ENCODE measurements around the gene UPP2. TPM values are rescaled to one million over a fixed set of nuclear protein-coding genes. Genes with fewer than 3 reads are reported as not detected.

Gene UPP2
- total RNA-seq, 4 donors from 2014 or later = not detected

DNA sequence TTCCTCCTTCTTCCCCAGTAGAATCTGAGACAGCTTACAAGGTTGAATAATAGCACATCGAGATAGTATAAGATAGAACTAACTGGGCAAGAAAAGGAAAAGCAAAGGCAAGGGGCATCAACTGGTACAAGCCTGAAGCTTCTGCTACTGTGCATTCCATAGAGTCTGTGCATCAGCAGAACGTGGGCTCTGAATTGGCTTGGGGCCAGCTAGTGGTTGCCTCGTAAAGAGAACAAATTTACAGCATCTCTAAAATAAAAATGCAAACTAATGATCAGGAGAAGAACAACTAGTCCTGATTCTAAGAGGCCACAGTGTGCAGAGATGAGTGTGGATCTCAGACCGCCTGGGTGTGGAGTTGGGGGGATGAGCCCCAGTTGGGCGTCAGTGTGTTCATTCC is 36.6 kb downstream of the UPP2 start:
- no peak overlapping the region for H3K4me3 ChIP-seq
- 42 to 48% methylated on average over 5 of the region's 5 CpGs for WGBS, 2 donors
- H3K27me3 ChIP-seq = no peaks in the 10 kb centered on the region
- H3K9me3 ChIP-seq = no peaks in the 10 kb centered on the region
- no peak for DNase-seq (ENCODE audit: low spot score in 2 of 2)
- no peaks in the 10 kb centered on the region for H3K36me3 ChIP-seq
- H3K27ac ChIP-seq = no peak overlapping the region
- H3K4me1 ChIP-seq = no peaks in the 10 kb centered on the region
- TF ChIP-seq EP300 (IDR thresholded peaks at IDR 0.05) = no peak

DNA sequence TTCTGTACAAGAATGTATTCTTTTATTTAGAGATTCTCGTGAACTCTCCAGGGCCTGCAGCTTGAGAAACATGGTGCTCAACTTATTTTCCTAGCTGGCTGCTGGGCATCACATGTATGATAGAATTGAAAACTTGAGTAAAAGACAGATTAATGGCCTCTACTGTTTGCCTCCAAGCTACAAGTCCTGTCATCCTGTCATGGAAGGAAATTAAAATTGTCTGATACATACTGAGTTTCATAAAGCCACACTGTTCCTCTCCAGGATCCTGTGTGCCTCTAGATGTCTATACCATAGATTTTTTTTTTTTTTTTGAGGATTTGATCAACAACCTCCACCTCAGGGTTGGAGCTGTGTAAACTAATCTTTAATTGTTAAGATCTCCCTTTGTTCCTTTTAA is 38.5 kb downstream of the UPP2 start:
- Histone ChIP-seq H3K4me3 (no peak overlapping the region), H3K27me3 (no peaks in the 10 kb centered on the region), H3K27ac (no peak overlapping the region), H3K4me1 (no peaks in the 10 kb centered on the region), H3K9me3 (no peaks in the 10 kb centered on the region), H3K36me3 (no peaks in the 10 kb centered on the region)
- WGBS, 2 donors = 81 to 88% methylated on average over 1 of the region's 1 CpG
- TF ChIP-seq EP300 (IDR thresholded peaks at IDR 0.05) (no peak), POLR2A (IDR thresholded peaks at IDR 0.05) (no peak)
- TF ChIP-seq, protein P1, sequence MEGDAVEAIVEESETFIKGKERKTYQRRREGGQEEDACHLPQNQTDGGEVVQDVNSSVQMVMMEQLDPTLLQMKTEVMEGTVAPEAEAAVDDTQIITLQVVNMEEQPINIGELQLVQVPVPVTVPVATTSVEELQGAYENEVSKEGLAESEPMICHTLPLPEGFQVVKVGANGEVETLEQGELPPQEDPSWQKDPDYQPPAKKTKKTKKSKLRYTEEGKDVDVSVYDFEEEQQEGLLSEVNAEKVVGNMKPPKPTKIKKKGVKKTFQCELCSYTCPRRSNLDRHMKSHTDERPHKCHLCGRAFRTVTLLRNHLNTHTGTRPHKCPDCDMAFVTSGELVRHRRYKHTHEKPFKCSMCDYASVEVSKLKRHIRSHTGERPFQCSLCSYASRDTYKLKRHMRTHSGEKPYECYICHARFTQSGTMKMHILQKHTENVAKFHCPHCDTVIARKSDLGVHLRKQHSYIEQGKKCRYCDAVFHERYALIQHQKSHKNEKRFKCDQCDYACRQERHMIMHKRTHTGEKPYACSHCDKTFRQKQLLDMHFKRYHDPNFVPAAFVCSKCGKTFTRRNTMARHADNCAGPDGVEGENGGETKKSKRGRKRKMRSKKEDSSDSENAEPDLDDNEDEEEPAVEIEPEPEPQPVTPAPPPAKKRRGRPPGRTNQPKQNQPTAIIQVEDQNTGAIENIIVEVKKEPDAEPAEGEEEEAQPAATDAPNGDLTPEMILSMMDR (IDR thresholded peaks at IDR 0.05) = no peak
- DNase-seq (ENCODE audit: low spot score in 2 of 2) = no peak

DNA sequence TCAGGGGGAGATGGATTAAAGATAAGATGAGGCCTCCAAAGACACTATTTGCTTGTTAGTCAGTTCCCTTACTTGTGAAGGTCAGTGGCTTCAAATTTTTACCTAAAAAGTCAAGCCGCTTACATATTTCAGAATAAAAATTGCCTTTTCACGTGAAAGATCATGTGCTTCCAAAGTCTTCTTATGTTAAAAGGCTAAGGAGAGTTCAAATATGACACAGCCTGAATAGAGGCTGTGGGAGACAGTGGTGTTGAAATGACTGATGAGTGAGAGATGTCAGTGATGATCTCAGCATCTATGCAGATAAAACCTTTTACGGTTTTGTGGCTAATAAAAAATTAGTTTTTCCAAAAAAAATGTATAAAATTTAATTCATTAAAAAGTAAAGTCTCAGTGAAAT is 40.5 kb downstream of the UPP2 start:
- WGBS, 2 donors = 86 to 87% methylated on average over 3 of the region's 3 CpGs
- Histone ChIP-seq H3K4me3 (no peak overlapping the region), H3K36me3 (no peaks in the 10 kb centered on the region), H3K9me3 (peaks cover 0 to 10% (median 0%) of the 10 kb centered on the region in 4 donors), H3K4me1 (no peaks in the 10 kb centered on the region), H3K27ac (no peak overlapping the region), H3K27me3 (no peaks in the 10 kb centered on the region)
- DNase-seq (ENCODE audit: low spot score in 2 of 2) = no peak
- TF ChIP-seq POLR2A (IDR thresholded peaks at IDR 0.05) = no peak
- no peak for TF ChIP-seq EP300 (IDR thresholded peaks at IDR 0.05)
- TF ChIP-seq, protein P1 (IDR thresholded peaks at IDR 0.05) = no peak

DNA sequence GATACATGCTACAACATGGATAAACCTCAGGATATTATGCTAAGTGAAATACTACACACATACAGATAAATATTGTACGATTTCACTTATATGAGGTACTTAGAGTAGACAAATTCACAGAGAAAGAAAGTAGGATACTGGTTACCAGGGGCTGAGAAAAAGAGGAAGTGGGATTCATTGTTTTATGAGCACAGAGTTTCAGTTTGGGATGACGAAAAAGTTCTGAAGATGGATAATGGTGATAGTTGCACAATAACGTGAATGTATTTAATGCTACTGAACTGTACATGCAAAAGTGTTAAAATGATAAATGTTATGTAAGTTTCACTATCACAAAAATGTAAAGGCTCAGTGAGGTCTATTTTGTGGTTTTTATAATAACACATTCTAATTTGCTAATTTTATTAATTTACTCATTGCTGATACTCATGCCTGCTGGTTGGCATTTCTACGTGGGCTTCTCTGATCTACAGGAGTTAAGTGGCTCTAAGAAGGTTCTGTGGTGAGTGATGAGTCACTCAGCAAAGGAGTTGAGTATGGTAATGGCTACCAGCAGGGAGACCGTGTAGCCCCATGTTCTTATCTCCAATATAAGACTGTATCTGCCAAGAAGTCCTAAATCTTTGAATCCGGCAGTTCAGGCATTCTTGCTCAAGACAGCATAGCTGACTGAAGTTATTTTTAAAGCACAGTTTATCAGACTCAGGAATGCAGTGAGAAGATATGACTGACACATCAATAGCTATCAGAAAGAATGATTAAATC is 41.1 kb downstream of the UPP2 start:
- WGBS, 2 donors = 78% methylated on average over 6 of the region's 6 CpGs
- no peaks in the 10 kb centered on the region for H3K36me3 ChIP-seq
- TF ChIP-seq, protein P1 (IDR thresholded peaks at IDR 0.05) = no peak
- TF ChIP-seq POLR2A (IDR thresholded peaks at IDR 0.05) = no peak
- no peak for TF ChIP-seq EP300 (IDR thresholded peaks at IDR 0.05)
- no peaks in the 10 kb centered on the region for H3K4me1 ChIP-seq
- no peak for DNase-seq (ENCODE audit: low spot score in 2 of 2)
- no peak overlapping the region for H3K4me3 ChIP-seq
- H3K27me3 ChIP-seq = no peaks in the 10 kb centered on the region
- H3K9me3 ChIP-seq = peaks cover 0 to 10% (median 0%) of the 10 kb centered on the region in 4 donors
- H3K27ac ChIP-seq = no peak overlapping the region

DNA sequence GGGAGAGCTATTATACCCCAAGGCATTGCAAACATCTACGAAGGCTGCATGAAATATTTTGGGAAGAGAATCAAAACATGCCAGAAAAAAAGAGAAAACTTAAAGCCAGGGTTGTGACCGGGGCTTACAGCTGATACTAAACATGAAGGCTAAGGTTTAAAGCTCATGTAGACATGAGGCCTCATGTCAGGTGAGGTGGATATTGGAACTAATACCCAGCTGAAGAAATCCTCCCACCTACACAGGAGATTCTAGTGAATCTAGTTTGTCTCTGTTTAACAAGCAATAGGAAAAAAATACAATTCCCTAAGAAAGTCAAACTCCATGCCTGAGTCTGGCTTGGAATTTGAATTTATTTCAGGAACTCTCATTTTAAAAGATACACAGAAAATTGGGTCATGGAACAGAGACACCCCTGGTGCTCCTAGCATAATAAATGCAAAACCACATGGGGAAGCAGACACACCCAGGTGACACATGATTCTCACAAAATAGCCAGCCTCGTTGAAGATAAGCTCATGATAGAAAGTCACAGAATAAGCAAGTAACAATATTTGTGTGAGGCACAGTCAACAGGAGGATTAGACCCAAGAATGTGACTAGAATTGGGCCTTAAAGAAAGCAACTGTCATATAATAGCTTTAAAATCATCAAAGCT is 42.2 kb downstream of the UPP2 start:
- DNase-seq (ENCODE audit: low spot score in 2 of 2) = no peak
- WGBS, 2 donors = 47 to 53% methylated on average over 3 of the region's 3 CpGs
- Histone ChIP-seq H3K4me1 (no peaks in the 10 kb centered on the region), H3K4me3 (no peak overlapping the region), H3K27ac (no peak overlapping the region), H3K36me3 (no peaks in the 10 kb centered on the region), H3K9me3 (peaks cover 0 to 10% (median 0%) of the 10 kb centered on the region in 4 donors), H3K27me3 (no peaks in the 10 kb centered on the region)
- TF ChIP-seq EP300 (IDR thresholded peaks at IDR 0.05) (no peak), POLR2A (IDR thresholded peaks at IDR 0.05) (no peak)
- TF ChIP-seq, protein P1 (IDR thresholded peaks at IDR 0.05) = no peak

Data from tibial nerve (tissue), 4 donors.